Stimulated activated CD8-positive, alpha-beta memory T cell treated with anti-CD3 and anti-CD28 coated beads, Interleukin-15, amount 100 ng/mL, for 48 hours (primary cell): ENCODE data around the gene GALNT16.
A peak's percentile ranks its signal among the peaks of the same experiment; 100 is the strongest.
"Not testable (repeated sequence)": the region's sequence is repeated elsewhere in the genome, so short reads cannot be mapped to it uniquely, and the experiment has no call there.

Source experiments
- DNase-seq, 2 donors: peaks; one replicate each; pipeline ENCODE4 v3.0.0-alpha.2; 2020; ENCODE audit warnings: low read depth in 2 of 2

Gene GALNT16

GRCh38 chr14:69260190-69260860 lies 367 bp downstream of the GALNT16 start:
- no peak for DNase-seq

DNA sequence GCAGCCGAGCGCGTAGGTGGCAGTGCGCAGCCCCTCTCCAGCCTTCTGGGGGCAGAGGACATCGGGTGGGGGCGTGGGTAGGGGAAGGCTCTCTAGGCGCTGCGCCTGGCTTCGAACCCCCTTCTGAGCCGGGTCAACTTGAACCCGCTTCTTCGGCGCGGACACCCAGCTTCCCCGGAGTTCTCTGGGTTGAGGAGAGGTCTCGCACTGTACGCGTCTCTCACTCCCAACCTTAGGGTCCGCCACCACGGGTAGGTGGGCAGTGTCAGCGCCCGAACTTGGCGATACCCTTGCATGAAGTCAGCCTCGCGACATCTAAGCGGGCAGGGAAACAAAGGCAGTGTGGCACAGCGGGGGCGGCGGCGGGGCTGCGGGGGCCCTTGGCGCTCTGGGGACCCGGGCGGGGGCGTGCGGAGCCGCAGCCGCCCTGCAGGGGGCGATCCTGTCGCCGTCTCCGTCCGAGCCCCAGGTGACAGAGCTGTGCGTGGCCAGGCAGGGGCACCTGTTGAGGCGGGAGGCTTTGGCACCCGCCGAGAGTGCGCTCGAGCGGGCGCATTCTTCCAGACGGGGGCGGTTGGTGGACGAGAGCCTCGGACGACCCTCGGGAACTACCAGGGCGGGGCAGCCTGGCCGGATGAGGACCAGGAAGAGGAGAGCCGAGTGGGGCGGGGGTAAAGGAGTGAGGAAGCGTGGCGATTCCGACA lies 1.1 kb downstream of the GALNT16 start:
- DNase-seq = peak; percentile 17 to 27

DNA sequence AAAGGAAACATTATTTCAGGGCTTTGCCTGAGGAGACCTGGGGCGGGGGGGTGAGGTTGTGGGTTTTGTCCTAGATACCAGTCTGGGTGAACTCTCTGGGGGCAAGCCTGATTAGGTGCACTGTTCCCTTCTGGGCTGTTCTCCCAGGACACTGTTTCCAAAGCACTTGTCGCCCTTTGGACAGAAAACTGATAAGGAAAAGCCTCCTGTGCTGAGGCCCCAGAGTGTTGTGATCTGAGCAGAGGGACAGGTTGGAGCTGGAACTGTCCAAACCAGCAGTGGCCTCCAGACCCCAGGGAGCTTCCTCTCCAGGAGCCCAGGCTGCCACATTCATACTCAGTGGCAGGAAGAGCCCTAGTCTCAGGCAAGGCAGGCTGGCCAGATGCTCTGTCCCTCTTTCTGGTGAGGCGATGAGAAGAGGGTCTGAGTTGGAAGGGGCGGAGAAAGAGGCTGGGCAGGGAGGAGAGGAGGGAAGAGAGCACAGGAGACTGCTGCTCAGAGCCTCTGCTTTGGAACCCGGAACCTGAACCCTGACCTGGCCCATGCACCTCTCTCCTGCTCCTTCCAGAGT lies 1.9 kb downstream of the GALNT16 start:
- DNase-seq = no peak

GRCh38 chr14:69262516-69262915 lies 2.6 kb downstream of the GALNT16 start:
- DNase-seq = no peak

DNA sequence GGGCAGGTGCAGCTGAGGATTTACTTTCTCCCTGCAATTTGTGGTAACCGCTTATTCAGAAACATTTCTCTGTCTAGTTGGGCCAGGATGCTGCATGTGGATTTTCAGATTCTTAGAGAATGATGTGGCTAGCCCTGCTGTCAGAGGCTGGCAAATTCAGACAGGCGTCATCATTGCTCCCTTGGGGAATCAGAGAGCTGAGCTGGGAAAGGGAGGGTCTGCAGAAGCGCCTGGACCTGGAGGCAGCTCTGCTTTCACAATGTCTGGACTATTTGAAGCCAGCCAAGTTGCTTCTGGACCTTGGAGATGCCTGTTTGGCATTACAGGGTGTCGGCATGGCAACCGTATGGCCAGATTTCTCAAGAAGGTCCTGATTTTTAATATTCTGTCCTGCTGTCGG lies 3.4 kb downstream of the GALNT16 start:
- no peak for DNase-seq

DNA sequence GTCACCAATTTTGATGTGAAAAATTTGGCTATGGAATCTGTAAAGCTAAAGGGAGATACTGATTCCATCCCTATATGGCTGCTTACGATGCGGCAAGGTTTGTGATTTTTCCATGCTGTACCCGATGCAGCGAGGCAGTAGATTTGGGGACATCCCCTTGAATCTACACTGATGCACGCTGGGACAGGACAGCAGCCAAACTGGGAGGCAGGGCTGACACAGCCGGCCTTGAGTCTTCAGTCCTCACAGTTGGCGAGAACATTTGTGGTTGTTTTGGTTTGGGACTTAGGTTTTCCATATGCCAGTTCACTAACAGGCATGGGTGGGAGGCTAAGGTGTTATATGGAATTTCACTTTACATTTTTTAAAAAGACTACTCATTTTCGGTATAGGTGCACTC lies 3.8 kb downstream of the GALNT16 start:
- DNase-seq = no peak

GRCh38 chr14:69266572-69267345 lies 6.8 kb downstream of the GALNT16 start:
- DNase-seq = no peak

DNA sequence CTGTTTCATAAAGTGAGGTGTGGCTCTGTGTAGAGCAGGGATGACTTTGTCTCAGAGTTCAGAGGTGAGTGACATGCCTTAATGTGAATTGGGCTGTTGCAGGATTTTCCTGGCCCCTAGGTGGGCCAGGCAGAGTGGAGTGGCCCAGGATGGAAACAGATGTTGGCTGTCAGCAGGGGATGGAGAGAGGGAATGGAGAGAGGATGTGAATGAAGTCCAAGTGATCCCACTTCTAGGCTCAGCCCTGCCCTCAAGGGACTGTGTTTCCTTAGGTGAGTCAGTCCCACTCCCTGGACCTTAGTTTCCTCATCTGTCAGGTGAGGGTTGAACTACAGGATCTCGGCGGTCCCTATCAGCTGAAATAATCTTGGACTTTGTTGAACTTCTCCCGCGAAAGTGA lies 7.5 kb downstream of the GALNT16 start:
- DNase-seq = no peak

DNA sequence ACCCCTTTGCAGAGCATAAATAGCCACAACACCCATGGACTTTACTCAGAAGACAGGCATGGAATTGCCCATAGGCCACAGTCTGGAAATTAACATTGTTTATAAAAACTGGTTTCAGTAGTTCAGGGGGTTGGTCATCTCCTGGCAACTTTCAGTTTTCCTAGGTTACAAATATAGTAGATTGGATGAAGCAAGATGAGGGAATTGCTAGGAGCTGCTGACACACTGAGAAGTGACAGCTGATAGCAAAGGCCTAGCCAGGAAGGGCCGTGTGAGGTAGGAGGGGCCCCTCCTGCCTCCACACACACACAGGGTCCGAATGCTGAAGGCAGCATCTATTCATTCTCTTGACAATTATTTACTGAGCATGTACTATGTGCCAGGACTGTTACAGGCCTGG lies 8.3 kb downstream of the GALNT16 start:
- no peak for DNase-seq

DNA sequence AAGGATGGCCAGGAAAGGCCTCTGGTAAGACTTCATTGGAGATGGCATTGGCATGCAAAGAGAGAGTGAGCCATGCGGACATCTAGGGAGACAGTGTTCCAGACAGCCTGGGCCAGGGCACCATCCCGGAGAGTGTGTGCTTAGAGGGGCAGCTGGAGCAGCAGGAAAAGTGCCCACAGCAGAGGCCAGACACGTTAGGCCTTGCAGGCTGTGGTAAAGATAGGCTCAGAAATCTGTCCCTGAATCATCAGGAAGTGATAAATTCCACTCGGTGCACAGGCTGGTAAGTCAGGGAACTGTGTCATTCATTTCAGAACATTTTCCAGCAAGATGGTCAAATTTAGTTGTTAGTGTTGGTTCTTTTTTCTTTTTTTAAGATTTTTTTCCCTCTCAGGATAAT lies 8.8 kb downstream of the GALNT16 start:
- no peak for DNase-seq

DNA sequence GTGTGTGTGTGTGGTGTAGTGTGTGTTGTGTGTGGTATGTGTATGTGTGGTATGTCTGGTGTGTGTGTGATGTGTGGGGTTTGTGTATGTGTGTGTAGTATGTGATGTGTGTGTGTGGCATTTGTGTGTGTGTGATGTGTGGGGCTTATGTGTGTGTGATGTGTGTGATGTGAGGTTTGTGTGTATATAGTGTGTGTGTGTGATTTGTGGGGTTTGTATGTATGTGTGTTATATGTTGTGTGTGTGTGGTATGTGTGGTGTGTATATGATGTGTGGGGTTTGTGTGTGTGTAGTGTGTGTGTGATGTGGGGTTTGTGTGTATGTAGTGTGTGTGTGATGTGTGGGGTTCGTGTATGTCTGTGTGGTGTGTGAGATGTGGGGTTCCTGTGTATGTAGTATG lies 9.4 kb downstream of the GALNT16 start:
- no peak for DNase-seq

DNA sequence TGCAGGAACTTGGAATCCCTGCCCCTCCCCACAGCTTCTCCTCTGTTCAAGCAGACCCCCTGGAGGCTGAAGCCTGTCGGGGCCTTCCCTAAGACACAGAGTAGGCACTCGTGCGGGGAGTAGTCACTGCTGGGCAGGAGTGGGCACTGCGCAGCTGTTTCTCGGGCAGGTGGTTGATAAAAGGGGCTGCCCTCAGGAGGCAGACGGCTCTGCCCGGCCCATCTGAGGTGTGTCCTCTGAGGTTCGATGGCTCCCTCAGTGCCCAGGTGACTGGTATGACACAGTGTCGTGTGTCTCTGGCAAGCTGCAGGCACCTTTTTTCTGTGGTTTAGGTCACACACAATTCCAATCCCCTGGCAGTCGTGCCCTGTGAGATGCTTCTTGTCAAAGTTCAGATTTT lies 10.1 kb downstream of the GALNT16 start:
- DNase-seq = no peak

DNA sequence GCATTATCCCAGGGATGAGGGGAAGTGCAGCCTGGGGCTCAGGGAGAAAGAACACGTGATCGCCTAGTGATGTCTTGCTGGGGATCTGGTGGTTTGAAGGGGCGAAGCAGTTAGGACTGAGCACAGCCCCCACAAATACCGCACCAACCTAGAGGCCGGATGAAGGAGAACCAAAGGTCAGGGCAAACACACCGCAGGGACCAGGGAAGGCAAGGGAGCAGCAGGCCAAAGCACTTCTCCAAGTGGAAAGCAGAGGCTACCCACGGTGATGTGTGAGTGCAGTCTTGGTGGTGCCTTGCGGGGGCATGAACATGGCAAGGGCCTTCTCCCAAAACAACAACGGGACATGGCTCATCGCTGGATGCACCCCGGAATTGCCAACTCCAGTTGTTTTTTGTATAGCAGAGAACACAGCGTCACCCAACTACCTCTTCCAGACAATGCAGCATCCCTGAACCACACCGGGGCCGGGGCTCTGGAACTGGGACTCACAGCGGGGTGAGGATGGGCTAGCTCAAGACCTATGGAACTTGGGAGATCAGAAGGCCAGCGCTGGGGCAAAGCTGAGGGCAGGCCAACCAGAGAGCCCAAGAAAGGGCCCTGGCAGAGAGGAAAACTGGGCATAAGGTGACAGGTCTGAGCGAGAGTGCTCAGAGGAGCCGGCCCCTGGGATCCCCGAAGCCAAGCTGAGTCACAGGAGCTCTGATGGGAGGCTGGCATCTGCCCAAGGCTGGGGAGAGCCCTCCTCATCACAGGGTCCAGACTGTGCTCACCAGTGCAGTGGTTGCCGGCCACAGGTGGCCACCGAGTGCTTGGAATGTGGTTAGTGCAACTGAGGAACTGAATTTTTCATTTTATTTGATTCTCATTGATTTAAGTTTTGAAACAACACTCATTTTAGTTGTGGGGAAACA lies 11.1 kb downstream of the GALNT16 start:
- DNase-seq = no peak

GRCh38 chr14:69274321-69274720 lies 14.4 kb downstream of the GALNT16 start:
- DNase-seq = no peak

DNA sequence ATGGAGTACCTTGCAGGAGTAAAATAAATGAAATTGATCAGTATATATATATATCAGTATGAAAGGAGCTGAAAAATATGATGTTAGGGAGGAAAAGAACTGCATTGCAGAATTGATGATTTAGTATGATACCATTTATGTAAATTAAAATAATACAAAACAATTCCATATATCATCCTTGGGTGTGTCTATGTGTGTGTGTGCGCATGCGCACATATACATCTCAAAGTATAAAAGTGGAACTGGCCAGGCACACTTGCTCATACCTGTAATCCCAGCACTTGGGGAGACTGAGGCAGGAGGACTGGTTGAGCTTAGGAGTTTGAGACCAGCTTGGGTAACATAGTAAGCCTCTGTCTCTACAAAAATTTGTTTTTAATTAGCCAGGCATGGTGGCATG lies 15.4 kb downstream of the GALNT16 start:
- DNase-seq = no peak

DNA sequence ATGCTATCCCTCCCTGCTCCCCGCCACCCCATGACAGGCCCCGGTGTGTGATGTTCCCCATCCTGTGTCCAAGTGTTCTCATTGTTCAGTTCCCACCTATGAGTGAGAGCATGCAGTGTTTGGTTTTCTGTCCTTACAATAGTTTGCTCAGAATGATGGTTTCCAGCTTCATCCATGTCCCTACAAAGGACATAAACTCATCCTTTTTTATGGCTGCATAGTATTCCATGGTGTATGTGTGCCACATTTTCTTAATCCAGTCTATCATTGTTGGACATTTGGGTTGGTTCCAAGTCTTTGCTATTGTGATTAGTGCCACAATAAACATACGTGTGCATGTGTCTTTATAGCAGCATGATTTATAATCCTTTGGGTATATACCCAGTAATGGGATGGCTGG lies 17.4 kb downstream of the GALNT16 start:
- not testable (repeated sequence) for DNase-seq

- no peak for DNase-seq
Measured at GRCh38 chr14:69280746-69281291, 20.9 kb downstream of the GALNT16 start.

DNA sequence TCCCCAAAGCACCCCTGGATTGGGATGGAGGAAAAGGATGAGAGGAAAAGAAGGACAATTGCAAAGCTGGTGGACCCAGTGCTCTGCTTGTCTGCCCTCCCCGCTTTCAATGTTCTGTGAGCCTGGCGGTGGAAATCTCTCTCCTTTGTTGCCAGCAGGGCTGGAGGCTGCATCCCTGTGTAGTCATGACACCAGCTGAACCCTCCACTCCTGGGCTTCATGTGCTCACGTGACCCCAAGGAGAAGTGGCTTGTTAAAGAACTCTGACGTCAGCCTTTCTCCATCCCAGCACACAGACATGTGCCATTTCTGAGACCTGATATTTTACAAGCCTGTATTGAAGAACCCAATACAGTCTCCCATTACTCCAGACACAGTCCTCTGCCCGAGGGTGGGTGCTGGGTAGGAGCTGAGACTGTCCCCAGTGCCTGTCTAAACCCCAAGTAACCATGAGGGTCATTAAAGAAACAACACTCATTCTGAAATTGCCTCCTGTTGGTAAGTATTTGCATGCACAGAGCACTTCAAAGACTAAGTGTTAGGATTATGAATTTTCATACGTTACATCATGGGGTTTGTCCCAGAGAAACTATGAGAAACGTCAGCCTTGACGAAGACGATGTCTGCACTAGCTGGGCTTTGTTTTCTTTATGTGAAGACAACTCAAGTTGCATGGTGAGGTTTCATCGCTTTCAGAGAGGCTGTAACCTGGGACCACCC lies 21.7 kb downstream of the GALNT16 start:
- DNase-seq = no peak

- no peak for DNase-seq
Measured at GRCh38 chr14:69282448-69282847, 22.5 kb downstream of the GALNT16 start.

- DNase-seq = no peak
Measured at GRCh38 chr14:69284170-69284569, 24.2 kb downstream of the GALNT16 start.
